ENCODE measurements around the gene PADI2.

Gene PADI2

DNA sequence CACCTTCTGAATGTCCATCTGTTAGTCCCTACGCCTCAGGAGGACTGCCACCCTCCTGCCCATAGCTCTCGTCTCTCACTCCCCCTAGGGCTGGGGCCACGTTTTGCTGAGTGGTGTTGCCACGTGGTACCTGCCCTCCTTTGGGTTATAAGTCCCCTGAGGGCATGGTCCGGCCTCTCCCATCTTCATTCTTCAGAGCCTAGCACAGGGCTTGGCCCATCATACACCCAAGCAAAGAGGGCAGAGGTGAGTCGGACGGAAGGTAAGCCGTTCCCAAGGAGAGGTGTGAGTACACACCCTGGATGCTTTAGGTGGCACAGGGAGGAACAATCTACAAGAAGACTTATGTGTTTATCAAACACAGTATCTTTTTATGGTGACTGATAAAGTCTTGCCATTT lies 10.9 kb downstream of the PADI2 start:
- H2AFZ ChIP-seq (ENCODE audit: low read length), result no peak overlapping the region
- no peaks in the 10 kb centered on the region for H3K9me2 ChIP-seq (replicated peaks; ENCODE audit: low read depth, low read length)
- H3K4me3 ChIP-seq (ENCODE audit: low read length, poor library complexity, severe bottlenecking), result no peak overlapping the region
- H3K4me2 ChIP-seq (ENCODE audit: low read depth, low read length, poor library complexity, severe bottlenecking), result no peak overlapping the region
- no peaks in the 10 kb centered on the region for H3K27me3 ChIP-seq (ENCODE audit: insufficient read depth, low read length, poor library complexity, severe bottlenecking)
- H3K79me2 ChIP-seq (ENCODE audit: insufficient read depth, low read length), result no peaks in the 10 kb centered on the region
- no peaks in the 10 kb centered on the region for H3K36me3 ChIP-seq (ENCODE audit: insufficient read depth, low read length)
- H3F3A ChIP-seq (ENCODE audit: low read depth), result no peaks in the 10 kb centered on the region
- peaks cover 6% of the 10 kb centered on the region for H3K4me1 ChIP-seq (ENCODE audit: insufficient read depth, low read length, poor library complexity, severe bottlenecking)
- TF ChIP-seq, protein P1, sequence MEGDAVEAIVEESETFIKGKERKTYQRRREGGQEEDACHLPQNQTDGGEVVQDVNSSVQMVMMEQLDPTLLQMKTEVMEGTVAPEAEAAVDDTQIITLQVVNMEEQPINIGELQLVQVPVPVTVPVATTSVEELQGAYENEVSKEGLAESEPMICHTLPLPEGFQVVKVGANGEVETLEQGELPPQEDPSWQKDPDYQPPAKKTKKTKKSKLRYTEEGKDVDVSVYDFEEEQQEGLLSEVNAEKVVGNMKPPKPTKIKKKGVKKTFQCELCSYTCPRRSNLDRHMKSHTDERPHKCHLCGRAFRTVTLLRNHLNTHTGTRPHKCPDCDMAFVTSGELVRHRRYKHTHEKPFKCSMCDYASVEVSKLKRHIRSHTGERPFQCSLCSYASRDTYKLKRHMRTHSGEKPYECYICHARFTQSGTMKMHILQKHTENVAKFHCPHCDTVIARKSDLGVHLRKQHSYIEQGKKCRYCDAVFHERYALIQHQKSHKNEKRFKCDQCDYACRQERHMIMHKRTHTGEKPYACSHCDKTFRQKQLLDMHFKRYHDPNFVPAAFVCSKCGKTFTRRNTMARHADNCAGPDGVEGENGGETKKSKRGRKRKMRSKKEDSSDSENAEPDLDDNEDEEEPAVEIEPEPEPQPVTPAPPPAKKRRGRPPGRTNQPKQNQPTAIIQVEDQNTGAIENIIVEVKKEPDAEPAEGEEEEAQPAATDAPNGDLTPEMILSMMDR (conservative IDR thresholded peaks at IDR 0.05; ENCODE audit: low read length), result no peak
- no peak for TF ChIP-seq EZH2phosphoT487 (IDR thresholded peaks at IDR 0.05; ENCODE audit: borderline replicate concordance)
- H4K20me1 ChIP-seq (ENCODE audit: insufficient read depth, low read length, poor library complexity, severe bottlenecking), result no peaks in the 10 kb centered on the region
- H3K9me3 ChIP-seq (ENCODE audit: insufficient read depth, low read depth, low read length), result no peaks in the 10 kb centered on the region
- H3K9ac ChIP-seq (ENCODE audit: low read depth, low read length, poor library complexity, severe bottlenecking), result no peak overlapping the region

DNA sequence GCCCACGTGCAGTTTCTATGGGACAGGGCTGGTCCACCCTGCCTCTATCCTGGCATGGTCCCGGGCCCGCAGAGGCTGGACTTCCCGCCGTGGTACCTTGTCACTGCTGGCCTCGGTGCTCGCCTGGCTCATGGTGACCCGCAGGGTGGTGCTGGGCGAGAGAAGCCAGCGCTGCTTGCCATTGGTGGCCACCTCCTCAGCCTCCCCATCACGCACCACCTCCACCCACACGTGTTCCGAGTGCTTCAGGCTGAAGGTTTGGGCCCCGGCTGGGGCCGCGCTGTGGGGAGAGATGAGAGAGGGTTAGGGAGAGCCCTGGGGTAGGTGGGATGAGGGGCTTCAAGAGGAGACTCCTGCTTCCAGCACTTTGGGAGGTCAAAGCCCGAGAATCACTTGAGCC lies 14.5 kb downstream of the PADI2 start:
- no peaks in the 10 kb centered on the region for H3K36me3 ChIP-seq (ENCODE audit: insufficient read depth, low read length)
- H3K4me1 ChIP-seq (ENCODE audit: insufficient read depth, low read length, poor library complexity, severe bottlenecking), result no peaks in the 10 kb centered on the region
- H3K27me3 ChIP-seq (ENCODE audit: insufficient read depth, low read length, poor library complexity, severe bottlenecking), result no peaks in the 10 kb centered on the region
- no peaks in the 10 kb centered on the region for H3K9me2 ChIP-seq (replicated peaks; ENCODE audit: low read depth, low read length)
- TF ChIP-seq EZH2phosphoT487 (IDR thresholded peaks at IDR 0.05; ENCODE audit: borderline replicate concordance), result no peak
- TF ChIP-seq, protein P1 (conservative IDR thresholded peaks at IDR 0.05; ENCODE audit: low read length), result no peak
- no peaks in the 10 kb centered on the region for H3K9me3 ChIP-seq (ENCODE audit: insufficient read depth, low read depth, low read length)
- no peak overlapping the region for H3K4me2 ChIP-seq (ENCODE audit: low read depth, low read length, poor library complexity, severe bottlenecking)
- no peaks in the 10 kb centered on the region for H3F3A ChIP-seq (ENCODE audit: low read depth)
- H3K4me3 ChIP-seq (ENCODE audit: low read length, poor library complexity, severe bottlenecking), result no peak overlapping the region
- no peak overlapping the region for H3K9ac ChIP-seq (ENCODE audit: low read depth, low read length, poor library complexity, severe bottlenecking)
- H2AFZ ChIP-seq (ENCODE audit: low read length), result no peak overlapping the region
- no peaks in the 10 kb centered on the region for H4K20me1 ChIP-seq (ENCODE audit: insufficient read depth, low read length, poor library complexity, severe bottlenecking)
- no peaks in the 10 kb centered on the region for H3K79me2 ChIP-seq (ENCODE audit: insufficient read depth, low read length)

DNA sequence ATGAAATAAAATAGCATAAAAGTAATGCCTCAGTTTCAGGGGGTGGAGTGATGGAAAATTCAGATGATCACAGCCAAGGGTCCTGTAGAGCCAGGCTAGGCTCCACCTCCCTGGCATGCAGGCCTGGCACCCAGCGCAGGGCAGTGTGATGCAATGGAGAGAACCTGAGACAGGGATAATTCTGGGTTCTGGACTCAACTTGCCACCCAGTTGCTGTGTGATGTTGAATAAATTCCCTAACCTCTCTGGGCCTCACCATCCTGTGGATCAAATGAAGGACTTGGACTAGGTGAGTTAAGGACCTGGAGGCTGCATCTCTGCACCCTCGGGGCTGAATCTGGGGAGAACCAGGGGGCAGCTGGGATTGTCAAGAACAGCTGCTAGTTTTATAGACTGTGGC lies 17.0 kb downstream of the PADI2 start:
- no peaks in the 10 kb centered on the region for H3K27me3 ChIP-seq (ENCODE audit: insufficient read depth, low read length, poor library complexity, severe bottlenecking)
- no peak overlapping the region for H3K9ac ChIP-seq (ENCODE audit: low read depth, low read length, poor library complexity, severe bottlenecking)
- no peak overlapping the region for H3K4me2 ChIP-seq (ENCODE audit: low read depth, low read length, poor library complexity, severe bottlenecking)
- H2AFZ ChIP-seq (ENCODE audit: low read length), result no peak overlapping the region
- H3K9me2 ChIP-seq (replicated peaks; ENCODE audit: low read depth, low read length), result no peaks in the 10 kb centered on the region
- H3K36me3 ChIP-seq (ENCODE audit: insufficient read depth, low read length), result no peaks in the 10 kb centered on the region
- H3F3A ChIP-seq (ENCODE audit: low read depth), result no peaks in the 10 kb centered on the region
- H3K4me1 ChIP-seq (ENCODE audit: insufficient read depth, low read length, poor library complexity, severe bottlenecking), result no peaks in the 10 kb centered on the region
- no peaks in the 10 kb centered on the region for H4K20me1 ChIP-seq (ENCODE audit: insufficient read depth, low read length, poor library complexity, severe bottlenecking)
- no peak overlapping the region for H3K4me3 ChIP-seq (ENCODE audit: low read length, poor library complexity, severe bottlenecking)
- H3K79me2 ChIP-seq (ENCODE audit: insufficient read depth, low read length), result no peaks in the 10 kb centered on the region
- no peaks in the 10 kb centered on the region for H3K9me3 ChIP-seq (ENCODE audit: insufficient read depth, low read depth, low read length)
- TF ChIP-seq, protein P1 (conservative IDR thresholded peaks at IDR 0.05; ENCODE audit: low read length), result no peak
- no peak for TF ChIP-seq EZH2phosphoT487 (IDR thresholded peaks at IDR 0.05; ENCODE audit: borderline replicate concordance)

All from Loucy (cell line).